Measurements from ENCODE around the gene SLC22A16. TPM values are rescaled to one million over a fixed set of nuclear protein-coding genes. Genes with fewer than 3 reads are reported as not detected.

The SLC22A16 gene
- total and polyA plus RNA-seq, 2 donors (not counting 3 experiments of a cell fraction or from before 2014, with no cell fraction given): not detected

DNA sequence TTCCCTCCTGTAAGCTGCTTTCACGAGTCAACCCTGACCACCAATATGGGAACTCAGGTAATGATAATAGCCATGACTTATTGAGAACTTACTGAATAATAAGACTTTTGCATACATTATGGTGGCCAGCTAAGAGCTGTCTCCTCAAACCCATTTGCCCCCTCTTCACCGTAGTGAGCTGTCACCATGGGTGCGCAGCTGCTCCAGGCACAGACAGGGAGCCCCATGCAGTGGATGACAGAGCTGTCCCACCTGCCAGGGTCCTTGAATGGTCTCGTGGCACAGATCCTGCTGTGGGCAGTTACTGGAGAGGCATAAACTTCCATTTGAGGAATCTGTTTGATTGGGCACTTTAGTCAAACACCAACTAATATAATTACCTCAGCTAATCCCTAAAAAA is 1.9 kb downstream of the SLC22A16 start:
- Histone ChIP-seq H2AFZ (ENCODE audit: low read depth, low read length) (no peak overlapping the region), H3K27ac (ENCODE audit: insufficient read depth, low read depth, low read length) (no peak overlapping the region), H3K79me2 (ENCODE audit: control insufficient read depth, insufficient read depth, low read length) (no peaks in the 10 kb centered on the region), H3K27me3 (ENCODE audit: control insufficient read depth in 2 of 2, insufficient read depth in 2 of 2, low read length in 2 of 2) (peaks cover 38 to 39% of the 10 kb centered on the region in 2 experiments), H4K20me1 (replicated peaks; ENCODE audit: control insufficient read depth, extremely low read depth, insufficient read depth, low read length) (no peaks in the 10 kb centered on the region), H3K9me3 (replicated peaks; ENCODE audit: control insufficient read depth, insufficient read depth, low read length) (no peaks in the 10 kb centered on the region), H3K9me1 (replicated peaks; ENCODE audit: control insufficient read depth, extremely low read depth, insufficient read depth, low read length) (no peaks in the 10 kb centered on the region), H3K36me3 (ENCODE audit: control insufficient read depth in 2 of 2, extremely low read depth in 1 of 2, insufficient read depth in 2 of 2, low read length in 2 of 2) (no peaks in the 10 kb centered on the region), H3K4me2 (ENCODE audit: insufficient read depth, low read length) (no peak overlapping the region), H3K9ac (replicated peaks; ENCODE audit: extremely low read depth, insufficient read depth, low read length) (no peak overlapping the region), H3K4me3 (replicated peaks in 1 of 3; ENCODE audit: insufficient read depth in 1 of 3, low read depth in 1 of 3, low read length in 3 of 3) (no peak overlapping the region), H3K4me1 (ENCODE audit: control insufficient read depth, extremely low read depth, insufficient read depth, low read length) (no peaks in the 10 kb centered on the region)
- POLR2A ChIA-PET: no interaction called here
- intact Hi-C loops (cut with micrococcal nuclease): no loop called here
- CTCF ChIA-PET: no interaction called here
- BruUV-seq (replicated peaks): no TSS peak
- FAIRE-seq (no peak), DNase-seq (ENCODE audit: low read depth, low spot score) (no peak)
- TF ChIP-seq, protein P1, sequence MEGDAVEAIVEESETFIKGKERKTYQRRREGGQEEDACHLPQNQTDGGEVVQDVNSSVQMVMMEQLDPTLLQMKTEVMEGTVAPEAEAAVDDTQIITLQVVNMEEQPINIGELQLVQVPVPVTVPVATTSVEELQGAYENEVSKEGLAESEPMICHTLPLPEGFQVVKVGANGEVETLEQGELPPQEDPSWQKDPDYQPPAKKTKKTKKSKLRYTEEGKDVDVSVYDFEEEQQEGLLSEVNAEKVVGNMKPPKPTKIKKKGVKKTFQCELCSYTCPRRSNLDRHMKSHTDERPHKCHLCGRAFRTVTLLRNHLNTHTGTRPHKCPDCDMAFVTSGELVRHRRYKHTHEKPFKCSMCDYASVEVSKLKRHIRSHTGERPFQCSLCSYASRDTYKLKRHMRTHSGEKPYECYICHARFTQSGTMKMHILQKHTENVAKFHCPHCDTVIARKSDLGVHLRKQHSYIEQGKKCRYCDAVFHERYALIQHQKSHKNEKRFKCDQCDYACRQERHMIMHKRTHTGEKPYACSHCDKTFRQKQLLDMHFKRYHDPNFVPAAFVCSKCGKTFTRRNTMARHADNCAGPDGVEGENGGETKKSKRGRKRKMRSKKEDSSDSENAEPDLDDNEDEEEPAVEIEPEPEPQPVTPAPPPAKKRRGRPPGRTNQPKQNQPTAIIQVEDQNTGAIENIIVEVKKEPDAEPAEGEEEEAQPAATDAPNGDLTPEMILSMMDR (IDR thresholded peaks at IDR 0.05; ENCODE audit: extremely low read depth in 1 of 2, insufficient read depth in 1 of 2, low read depth in 1 of 2, low read length in 2 of 2): no peak
- TF ChIP-seq GATA2 (IDR thresholded peaks at IDR 0.05; ENCODE audit: insufficient read depth, insufficient read length, low read depth, low read length): no peak
- no peak for TF ChIP-seq FOS (IDR thresholded peaks at IDR 0.05; ENCODE audit: borderline replicate concordance, insufficient read depth, low read length)
- TF ChIP-seq, protein P2, sequence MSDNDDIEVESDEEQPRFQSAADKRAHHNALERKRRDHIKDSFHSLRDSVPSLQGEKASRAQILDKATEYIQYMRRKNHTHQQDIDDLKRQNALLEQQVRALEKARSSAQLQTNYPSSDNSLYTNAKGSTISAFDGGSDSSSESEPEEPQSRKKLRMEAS (IDR thresholded peaks at IDR 0.05; ENCODE audit: insufficient read depth, insufficient read length): no peak
- no peak for TF ChIP-seq POLR2AphosphoS5 (IDR thresholded peaks at IDR 0.05; ENCODE audit: insufficient read depth, low read depth, low read length)
- no peak for TF ChIP-seq EZH2 (IDR thresholded peaks at IDR 0.05; ENCODE audit: borderline replicate concordance, low read depth, low read length, severe bottlenecking)
- TF ChIP-seq POLR2A (IDR thresholded peaks at IDR 0.05; ENCODE audit: low read depth, low read length): no peak
- no peak for TF ChIP-seq JUN (IDR thresholded peaks at IDR 0.05; ENCODE audit: borderline replicate concordance, insufficient read depth, insufficient read length, low read depth)
- dilution Hi-C loops (cut with MboI; ENCODE audit: extremely low pct_ligation_motif_present, low sequenced_read_pairs): no loop called here
